GM21367 (cell line): Measurements from ENCODE around the gene ZFPM1.

Source experiments
- ATAC-seq: cut with Tn5 transposase; IDR thresholded peaks from one replicate; pipeline ENCODE4 v1.9.1; 2021; ENCODE audit not compliant: unreplicated experiment

The ZFPM1 gene

DNA sequence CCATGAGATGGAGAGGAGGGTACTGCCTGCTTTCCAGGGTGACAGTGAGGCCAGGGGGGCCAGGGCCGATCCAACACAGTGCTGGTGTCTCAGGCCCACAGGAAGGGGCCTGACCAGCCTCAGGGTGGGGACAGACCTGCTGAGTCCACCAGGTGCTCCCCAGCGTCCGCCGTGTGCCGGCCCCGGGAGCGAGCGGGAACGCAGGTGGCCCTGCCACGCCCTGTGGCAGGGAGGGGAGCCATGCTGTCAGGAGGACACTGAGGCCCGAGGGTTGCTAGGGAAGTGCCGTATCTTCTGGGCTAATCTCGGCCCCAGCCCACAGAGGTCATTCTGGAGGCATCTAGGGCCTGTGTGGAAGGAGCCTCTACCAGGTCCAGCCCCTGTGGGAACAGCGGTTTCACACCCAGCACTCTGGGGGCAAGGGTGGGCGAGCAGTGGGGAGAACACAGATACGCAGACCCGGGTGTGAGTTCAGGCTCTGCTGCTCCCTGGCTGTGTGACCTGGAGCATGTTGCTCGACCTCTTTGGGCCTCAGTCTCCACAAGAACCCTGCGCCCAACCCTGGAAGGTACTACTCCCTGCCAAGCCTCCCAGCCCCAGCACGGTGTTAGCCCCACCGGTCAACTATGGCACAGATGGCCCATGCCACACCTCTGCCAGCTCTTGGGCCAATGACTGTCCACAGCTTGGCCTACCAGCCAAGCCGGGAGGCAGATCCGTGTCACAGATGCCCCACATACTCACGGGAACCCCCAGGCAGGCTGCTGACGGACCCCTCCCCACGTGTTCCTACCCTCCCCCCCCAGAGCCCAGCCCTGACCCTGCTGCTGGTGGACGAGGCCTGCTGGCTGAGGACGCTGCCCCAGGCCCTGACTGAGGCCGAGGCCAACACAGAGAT lies 73.2 kb downstream of the ZFPM1 start:
- no peak for ATAC-seq

DNA sequence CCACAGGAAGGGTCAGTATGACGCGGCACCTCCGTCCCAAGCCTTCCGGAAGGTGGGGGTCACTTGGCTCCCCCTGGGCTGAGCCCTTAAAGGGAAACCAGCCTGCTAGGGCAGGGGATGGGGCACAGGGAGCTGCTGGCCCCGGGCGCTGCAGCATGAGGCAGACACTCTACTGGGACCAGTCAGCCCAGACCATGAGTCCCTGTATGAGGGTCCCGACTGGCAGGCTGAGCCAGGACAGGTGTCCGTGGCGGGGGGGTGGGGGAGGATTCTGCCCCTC lies 73.8 kb downstream of the ZFPM1 start:
- no peak for ATAC-seq

DNA sequence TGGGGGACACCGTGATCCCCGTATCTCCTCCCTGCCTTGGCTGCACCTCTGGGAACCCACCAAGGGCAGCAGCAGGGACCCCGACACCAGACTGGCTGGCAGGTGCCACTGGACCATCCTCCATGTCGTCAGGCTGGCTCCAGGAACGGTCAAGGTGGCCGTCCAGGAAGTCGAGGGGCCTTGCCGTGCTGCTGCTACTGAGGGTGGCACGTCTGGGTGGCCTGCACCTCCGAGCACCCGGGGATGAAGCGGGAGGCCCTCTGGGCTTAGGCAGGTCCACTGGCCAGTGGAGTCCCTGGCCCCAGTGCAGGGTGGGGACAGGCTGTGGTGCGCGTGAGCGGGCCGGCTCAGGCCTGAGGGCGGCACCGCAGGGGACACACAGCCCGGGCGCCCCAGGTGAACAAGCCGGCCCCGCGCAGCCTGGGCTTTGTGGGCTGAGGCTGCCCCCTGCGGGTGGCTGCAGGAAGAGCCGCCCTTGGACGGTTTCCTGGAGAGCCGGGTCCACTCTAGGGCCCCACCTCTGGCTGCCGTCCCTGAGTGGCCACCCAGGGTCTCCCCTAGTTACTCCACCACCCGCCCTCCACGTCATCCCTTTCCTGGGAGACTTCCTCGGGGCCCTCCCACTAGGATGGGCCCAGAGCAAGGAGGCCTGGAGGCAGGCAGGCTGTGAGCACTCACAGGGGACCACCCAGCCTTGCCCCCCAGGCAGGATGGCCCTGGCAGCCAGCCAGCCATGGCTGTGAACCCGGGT lies 74.3 kb downstream of the ZFPM1 start:
- ATAC-seq, result no peak

DNA sequence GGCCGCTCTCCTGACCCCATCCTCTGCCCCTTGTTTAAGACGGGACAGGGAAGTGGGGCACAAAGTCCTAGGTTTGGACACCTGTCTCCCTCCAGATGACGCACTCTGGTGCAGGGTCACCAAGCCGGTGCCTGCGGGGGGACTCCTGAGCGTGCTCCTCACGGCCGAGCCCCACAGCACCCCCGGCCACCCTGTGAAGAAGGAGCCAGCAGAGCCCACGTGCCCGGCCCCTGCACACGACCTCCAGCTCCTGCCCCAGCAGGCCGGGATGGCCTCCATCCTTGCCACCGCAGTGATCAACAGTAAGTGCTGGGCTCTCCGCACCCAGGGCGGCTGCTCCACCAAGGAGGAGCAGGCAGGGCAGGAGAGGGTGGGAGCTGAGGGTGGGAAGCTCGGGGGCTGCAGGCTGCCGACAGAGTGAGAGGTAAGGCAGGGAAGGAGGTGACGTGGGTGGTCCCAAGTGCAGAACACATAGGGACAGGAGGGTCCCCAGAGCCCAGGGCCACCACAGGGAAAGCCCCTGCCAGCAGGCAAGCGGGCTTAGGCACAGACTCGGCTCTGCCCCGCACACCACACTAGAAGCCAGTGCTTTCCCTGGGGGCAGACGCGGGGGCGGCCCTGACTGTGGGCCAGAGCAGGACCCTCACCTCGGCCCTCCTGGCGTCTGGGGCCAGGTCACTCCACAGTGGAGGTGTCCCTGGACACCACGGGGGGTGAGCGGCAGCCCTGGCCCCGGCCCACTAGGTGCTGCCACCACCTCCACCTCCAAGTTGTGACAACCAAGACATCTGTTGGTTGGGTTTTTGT lies 75.1 kb downstream of the ZFPM1 start:
- no peak for ATAC-seq

DNA sequence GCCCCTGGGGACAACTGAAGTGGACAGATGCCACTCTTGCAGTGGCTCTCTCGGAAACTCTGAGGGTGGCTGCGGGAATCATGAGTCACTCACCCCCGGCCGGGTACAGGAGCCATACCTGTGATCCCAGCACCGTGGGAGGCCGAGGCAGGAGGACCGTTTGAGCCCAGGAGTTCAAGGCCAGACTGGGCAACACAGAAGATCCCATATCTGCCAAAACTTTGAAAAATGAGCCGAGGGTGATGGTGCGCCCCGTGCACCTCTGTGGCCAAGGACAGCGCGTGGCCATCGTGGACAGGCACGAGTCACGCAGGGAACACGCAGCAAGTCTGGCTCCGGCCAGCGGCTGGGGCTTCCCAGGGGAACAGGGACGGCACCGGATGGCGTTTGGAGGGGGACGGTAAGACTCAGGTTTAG lies 75.8 kb downstream of the ZFPM1 start:
- no peak for ATAC-seq

DNA sequence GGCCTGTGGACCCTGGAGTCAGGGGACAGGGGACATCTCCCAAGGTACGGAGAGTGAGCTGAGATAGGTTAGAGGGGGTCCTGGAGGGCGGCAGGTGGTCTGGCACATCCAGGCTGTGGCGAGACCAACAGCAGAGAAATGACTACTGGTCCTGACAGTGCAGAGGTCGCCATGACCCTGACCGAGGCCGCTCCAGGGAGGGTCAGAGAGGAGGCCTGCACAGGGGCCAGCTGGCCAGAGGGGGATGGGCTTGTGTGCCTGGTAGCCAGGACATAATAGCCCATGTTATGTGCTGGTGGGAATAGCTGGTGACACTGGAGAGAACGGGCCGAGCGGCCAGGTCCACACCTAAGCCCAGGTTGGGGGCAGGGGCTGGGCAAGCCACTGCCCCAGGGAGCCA lies 76.5 kb downstream of the ZFPM1 start:
- no peak for ATAC-seq

DNA sequence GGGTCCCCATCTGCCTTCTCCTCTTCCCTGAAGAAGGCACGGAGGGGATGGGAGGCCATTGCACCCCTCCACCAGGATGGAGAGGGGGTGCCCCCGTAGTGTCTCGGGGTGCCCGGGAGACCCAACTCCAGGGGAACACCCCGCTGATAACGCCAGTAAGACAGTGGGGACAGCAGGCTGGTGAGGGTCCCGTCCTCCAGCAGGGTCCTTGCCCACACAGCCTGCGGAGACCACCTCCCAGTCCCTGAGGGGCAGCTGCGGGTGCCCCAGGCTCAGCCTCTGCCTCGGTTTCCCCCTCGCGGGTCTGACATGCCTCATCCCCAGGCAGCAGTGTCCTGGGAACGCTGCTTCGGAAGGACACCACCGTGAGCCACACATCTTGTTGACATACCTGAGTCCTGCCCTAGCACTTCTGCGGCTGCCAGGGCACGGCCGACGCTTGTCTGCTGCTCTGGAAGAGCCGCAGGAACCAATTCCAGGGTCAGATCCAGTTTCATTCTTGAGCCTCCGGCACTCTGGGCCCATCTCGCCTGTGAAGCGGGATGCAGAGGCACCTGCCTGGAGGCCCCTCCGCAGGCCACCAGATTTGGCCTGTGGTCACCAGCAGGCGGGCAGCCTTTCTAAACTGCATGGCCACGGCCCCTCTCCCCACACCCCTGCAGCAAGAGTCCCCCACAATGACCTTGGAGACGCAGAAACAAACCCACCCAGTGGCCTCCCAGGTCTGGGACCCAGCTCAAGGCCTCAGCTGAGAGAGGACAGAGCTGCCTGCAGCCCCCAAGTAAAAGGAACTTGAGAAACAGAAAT lies 77.2 kb downstream of the ZFPM1 start:
- no peak for ATAC-seq

DNA sequence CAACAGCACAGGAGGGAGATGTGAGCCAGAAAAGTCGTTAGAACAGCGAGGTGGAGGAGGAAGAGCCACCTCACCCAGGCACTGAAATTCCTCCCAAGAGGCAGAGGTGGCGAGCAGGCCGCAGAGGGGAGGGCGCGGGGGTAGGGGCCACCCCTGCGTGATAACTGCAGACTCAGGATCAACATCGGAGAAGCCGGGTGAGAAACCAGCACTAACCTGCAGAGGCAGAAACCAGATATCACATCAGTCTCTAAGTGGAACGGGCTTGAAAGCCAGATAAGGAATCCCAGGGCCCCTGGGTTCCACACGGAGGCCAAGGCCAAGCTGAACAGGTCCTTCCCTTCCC lies 77.8 kb downstream of the ZFPM1 start:
- ATAC-seq, result no peak

DNA sequence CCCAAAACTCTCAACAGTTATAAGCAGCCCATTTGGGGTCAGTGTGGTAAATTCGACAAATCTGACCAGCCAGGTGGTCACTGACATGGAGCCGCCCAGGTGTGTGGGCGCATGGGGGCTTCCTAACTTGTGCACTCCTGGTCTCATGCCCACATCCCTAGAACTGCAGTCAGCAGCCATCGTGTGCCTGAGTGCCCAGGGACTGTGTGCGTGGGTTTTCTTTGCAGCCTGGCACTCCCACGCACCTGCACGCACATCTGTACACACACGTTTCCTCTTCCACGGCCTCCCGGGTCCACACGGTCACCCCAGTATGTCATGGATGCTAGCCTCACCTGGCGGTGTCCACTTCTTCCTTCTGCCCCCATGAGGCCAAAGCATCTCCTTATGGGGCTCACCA lies 78.3 kb downstream of the ZFPM1 start:
- ATAC-seq, result no peak

DNA sequence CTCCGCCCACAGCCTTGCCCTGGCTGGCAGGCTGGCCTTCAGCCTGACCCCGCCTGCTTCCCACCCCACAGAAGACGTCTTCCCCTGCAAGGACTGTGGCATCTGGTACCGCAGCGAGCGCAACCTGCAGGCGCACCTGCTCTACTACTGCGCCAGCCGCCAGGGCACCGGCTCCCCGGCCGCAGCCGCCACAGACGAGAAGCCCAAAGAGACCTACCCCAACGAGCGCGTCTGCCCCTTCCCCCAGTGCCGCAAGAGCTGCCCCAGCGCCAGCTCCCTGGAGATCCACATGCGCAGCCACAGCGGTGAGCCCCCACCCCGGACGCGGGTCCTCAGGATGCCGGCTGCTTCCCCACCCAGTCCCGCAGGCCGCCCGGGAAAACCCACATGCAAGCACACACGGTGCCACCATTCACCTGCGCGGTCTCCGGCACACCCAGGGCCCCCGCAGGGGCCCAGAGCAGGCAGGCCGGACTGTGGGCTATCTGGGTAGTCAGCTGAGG lies 78.9 kb downstream of the ZFPM1 start:
- no peak for ATAC-seq

DNA sequence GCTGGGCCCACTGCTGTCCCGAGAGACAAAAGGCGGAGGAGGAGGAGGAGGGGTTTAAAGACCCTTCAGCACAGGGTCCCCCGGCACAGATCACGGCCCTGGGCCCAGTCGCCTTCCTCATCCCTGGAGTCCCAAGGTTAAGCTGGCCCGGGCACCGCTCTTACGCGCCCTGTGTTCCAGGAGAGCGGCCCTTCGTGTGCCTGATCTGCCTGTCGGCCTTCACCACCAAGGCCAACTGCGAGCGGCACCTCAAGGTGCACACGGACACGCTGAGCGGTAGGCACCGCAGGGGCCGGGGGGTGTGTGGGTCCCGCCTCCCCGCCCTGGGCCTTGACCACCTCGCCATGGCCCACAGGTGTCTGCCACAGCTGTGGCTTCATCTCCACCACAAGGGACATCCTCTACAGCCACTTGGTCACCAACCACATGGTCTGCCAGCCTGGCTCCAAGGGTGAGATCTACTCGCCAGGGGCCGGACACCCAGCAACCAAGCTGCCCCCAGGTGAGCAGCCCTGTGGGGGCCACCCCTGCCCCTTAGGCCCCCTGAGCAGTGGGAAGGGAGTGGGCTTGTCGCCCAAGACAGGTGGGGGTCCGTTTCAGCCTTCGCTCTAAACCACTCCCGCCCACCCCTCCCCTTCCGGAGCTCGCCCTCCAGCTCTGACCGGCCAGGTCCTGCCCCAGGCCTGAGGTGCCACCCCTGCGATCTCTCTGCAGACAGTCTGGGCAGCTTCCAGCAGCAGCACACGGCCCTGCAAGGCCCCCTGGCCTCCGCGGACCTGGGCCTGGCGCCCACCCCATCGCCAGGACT lies 79.6 kb downstream of the ZFPM1 start:
- ATAC-seq, result no peak

DNA sequence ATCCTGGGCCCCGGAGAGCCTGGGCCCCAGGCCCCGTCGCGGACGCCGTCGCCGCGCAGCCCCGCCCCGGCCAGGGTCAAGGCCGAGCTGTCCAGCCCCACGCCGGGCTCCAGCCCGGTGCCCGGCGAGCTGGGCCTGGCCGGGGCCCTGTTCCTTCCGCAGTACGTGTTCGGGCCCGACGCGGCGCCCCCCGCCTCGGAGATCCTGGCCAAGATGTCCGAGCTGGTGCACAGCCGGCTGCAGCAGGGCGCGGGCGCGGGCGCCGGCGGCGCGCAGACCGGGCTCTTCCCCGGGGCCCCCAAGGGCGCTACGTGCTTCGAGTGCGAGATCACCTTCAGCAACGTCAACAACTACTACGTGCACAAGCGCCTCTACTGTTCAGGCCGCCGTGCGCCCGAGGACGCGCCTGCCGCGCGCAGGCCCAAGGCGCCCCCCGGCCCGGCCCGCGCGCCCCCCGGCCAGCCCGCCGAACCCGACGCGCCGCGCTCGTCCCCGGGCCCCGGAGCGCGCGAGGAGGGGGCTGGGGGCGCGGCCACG lies 80.4 kb downstream of the ZFPM1 start:
- no peak for ATAC-seq

DNA sequence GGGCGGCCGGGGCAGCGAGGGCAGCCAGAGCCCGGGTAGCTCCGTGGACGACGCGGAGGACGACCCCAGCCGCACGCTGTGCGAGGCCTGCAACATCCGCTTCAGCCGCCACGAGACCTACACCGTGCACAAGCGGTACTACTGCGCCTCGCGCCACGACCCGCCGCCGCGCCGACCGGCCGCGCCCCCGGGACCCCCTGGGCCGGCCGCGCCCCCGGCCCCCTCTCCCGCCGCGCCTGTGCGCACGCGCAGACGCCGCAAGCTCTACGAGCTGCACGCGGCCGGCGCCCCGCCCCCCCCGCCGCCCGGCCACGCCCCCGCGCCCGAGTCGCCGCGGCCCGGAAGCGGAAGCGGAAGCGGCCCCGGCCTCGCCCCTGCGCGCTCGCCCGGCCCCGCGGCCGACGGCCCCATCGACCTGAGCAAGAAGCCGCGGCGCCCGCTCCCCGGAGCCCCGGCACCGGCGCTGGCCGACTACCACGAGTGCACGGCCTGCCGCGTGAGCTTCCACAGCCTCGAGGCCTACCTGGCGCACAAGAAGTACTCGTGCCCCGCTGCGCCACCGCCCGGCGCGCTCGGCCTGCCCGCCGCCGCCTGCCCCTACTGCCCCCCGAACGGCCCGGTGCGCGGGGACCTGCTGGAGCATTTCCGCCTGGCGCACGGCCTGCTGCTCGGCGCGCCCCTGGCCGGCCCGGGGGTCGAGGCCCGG lies 81.0 kb downstream of the ZFPM1 start:
- ATAC-seq, result peak; percentile 52

DNA sequence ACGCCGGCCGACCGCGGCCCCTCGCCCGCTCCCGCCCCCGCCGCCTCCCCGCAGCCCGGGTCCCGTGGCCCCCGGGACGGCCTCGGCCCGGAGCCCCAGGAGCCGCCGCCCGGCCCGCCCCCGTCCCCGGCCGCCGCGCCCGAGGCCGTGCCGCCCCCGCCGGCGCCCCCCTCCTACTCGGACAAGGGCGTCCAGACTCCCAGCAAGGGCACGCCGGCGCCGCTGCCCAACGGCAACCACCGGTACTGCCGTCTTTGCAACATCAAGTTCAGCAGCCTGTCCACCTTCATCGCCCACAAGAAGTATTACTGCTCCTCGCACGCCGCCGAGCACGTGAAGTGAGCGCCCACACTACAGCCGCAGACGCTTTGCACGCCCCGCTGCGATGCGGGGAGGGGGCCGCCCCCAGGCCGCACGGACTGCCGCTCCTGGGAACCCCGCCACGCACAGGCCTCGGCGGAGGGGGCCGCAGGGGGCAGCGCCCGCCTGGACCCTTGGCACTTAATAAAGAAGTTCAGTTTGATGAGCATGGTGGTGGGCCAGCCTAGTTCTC lies 81.6 kb downstream of the ZFPM1 start:
- no peak for ATAC-seq

DNA sequence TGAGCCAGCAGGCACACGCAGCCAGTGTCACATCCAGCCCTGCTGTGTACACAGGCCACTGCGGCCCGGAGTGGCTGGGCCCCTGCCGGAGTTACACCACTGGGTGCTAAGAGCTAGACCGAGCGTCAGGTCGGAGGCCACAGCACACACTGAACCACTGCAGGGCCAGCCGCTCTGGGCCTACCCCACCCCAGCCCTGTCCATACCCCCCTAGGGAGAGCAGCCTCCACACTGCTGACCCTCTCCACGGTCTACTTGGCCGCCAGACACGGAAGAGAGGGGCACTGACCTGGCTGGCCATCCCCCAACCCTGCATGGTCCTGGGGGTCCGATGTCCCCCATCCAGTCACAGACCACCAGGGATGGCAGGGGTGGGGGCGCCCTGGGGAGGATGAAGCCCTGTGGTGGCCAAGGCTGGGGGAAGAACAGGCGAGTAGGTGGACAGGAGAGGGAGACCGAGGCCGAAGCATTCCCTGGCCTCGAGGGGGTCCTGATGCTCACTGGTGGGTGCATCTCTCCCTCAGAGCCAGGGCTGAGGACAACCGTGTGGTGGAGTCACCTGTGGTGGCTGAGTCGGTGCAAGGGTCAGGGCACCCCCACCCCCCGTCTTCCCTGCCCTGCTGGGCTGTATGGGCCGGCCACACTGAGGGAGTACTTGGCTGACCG lies 82.2 kb downstream of the ZFPM1 start:
- ATAC-seq, result no peak

DNA sequence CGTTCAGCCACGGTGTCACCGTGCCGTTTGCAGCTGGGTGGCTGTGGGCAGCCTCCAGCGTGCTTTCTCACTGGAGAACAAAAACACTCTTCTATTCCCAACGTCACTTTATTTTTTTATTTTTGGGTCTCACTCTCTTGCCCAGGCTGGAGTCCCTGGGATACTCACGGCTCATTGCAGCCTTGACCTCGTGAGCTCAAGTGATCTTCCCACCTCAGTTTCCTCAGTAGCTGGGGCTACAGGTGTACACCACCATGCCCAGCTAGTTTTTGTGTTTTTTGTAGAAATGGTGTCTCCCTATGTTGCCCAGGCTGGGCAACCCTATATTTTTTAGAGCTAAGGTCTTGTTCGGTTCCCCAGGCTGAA lies 82.8 kb downstream of the ZFPM1 start:
- ATAC-seq, result no peak

DNA sequence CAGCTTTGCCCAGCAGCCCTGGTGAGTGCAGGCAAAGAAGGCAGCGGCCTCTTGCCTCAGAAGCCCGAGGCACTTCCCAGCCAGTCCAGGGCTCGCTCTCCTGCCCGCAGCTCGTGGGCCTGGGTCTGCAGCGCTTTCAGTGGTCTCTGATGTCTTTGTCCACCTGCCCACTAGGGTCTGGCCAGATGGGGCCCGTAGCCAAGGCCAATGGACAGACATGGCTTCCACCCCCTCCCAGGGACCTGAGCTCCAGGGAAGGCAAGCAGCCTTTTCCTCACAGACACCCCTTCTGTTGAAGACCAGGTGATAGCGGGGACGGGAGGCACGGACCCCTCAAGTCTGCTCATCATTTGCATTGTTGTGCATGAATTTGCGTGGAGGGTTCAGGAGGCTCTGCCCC lies 83.4 kb downstream of the ZFPM1 start:
- no peak for ATAC-seq

DNA sequence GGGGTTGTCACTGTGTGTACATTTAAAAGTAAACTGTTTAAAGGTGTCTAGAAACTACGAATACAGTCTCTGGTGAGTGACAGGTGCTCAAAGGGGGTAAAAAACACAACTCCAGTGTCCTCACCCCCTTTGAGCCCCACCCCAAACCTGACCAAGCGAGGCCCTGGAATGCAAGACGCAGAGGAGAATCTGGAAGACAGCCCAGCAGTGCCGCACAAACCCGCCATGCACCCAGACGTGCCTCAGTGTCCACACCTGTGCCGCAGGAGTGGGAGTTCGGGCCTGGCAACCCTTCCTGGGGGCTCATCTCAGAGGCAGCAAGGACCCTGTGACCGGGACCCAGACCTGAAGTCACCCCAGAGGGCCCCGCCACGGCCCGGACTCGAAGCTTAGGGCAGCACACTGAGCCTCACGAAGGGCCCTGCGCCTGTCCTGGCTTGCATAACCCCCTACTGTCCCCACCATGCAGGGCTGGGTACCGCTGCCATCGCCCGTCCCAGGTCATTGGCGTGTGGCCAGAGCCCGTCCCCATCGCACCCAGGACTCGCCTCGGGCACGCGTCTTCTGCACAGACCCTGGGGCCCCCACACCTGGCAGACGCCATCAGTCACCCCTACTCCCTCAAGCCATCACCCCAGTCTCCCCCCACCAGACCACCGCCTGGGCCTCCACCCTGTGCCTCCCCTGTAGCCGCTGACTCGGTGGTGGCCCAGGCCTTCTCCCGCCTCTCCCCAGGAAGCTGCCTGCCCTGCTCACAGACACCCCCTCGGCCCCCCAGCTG lies 84.1 kb downstream of the ZFPM1 start:
- ATAC-seq, result no peak
